Panc1 (cell line): ENCODE measurements around the gene TP53AIP1. TPM values are rescaled to one million over a fixed set of nuclear protein-coding genes. Genes with fewer than 3 reads are reported as not detected.

Experiments
- ATAC-seq: fragments of 200-7000 bp; cut with Tn5 transposase; 2 replicates; pipeline ENCODE4 v1.9.1; 2020; ENCODE audit warnings: mild to moderate bottlenecking, moderate library complexity
- BruUV-seq: library from RNA; stranded (reverse); fragments of 400-500 nt; replicated peaks from 2 replicates; lab custom pipeline; 2021; lab: Mats Ljungman, UMichigan
- CTCF ChIA-PET: fragments of 300-600 bp; sonication (Branson Sonifier 250); formaldehyde crosslinking; loops from one replicate; lab custom pipeline; 2022; ENCODE audit warnings: antibody characterized with exemption; lab: Charles Lee
- POLR2A ChIA-PET: fragments of 300-600 bp; sonication (Branson Sonifier 250); formaldehyde crosslinking; loops from one replicate; lab custom pipeline; 2022; ENCODE audit warnings: antibody characterized with exemption; lab: Charles Lee
- DNase-seq: peaks from one replicate; pipeline ENCODE4 v3.0.0-alpha.2; 2010; ENCODE audit warnings: low read depth, low spot score
- H3K27ac ChIP-seq: 2 replicates; pipeline ENCODE4 v1.5.1; 2011; ENCODE audit warnings: mild to moderate bottlenecking, low read length, inconsistent platforms
- H3K27me3 ChIP-seq: fragments of 200-500 bp; sonication (Bioruptor generic); 2 replicates; pipeline ENCODE4 v1.6.0; 2014; ENCODE audit warnings: low read length, inconsistent platforms; ENCODE audit not compliant: control insufficient read depth, insufficient read depth
- H3K36me3 ChIP-seq: fragments of 200-500 bp; sonication (Bioruptor generic); 2 replicates; pipeline ENCODE4 v1.5.1; 2014; ENCODE audit warnings: inconsistent platforms, mild to moderate bottlenecking, low read length, moderate library complexity; ENCODE audit not compliant: control insufficient read depth, insufficient read depth
- H3K4me1 ChIP-seq: 2 replicates; pipeline ENCODE4 v1.5.1; 2011; ENCODE audit warnings: inconsistent platforms, mild to moderate bottlenecking, low read length, moderate library complexity; ENCODE audit not compliant: control insufficient read depth, insufficient read depth
- H3K4me3 ChIP-seq, 2 experiments: 2 replicates each; pipeline ENCODE4 v1.5.1; 2011 to 2012; ENCODE audit warnings: low read depth in 2 of 2, low read length in 2 of 2, mild to moderate bottlenecking in 2 of 2, inconsistent platforms in 1 of 2, moderate library complexity in 1 of 2
- H3K9me3 ChIP-seq: fragments of 200-500 bp; sonication (Bioruptor generic); 2 replicates; pipeline ENCODE4 v1.5.1; 2014; ENCODE audit warnings: low read depth, mild to moderate bottlenecking, inconsistent platforms, low read length, moderate library complexity; ENCODE audit not compliant: control insufficient read depth, insufficient read depth
- POLR2AphosphoS5 ChIP-seq: IDR thresholded peaks from 2 replicates; pipeline ENCODE4 v1.6.1; 2012; ENCODE audit warnings: mild to moderate bottlenecking, low read depth, low read length, moderate library complexity
- SIN3A ChIP-seq: IDR thresholded peaks from 2 replicates; pipeline ENCODE4 v1.6.1; 2012; ENCODE audit warnings: low read depth, mild to moderate bottlenecking, low read length, moderate library complexity, borderline replicate concordance; ENCODE audit not compliant: insufficient read depth
- TCF7L2 ChIP-seq: IDR thresholded peaks from 2 replicates; pipeline ENCODE4 v1.6.1; 2011; ENCODE audit warnings: mild to moderate bottlenecking, low read depth, low read length, inconsistent platforms
- in situ Hi-C: cut with HindIII; loops from 2 replicates; pipeline ENCODE4 v1.10.0; 2016; ENCODE audit warnings: low sequenced_read_pairs, low pct_unique_long_range_greater_than_20kb
- intact Hi-C: fragments of 100-400 bp; cut with micrococcal nuclease; formaldehyde crosslinking; loops from one replicate; pipeline ENCODE4 v1.10.0; 2022; ENCODE audit not compliant: unreplicated experiment
- total RNA-seq: library from RNA; stranded (reverse); gene quantifications from one replicate; pipeline ENCODE4 v1.2.1, GENCODE V29; 2021; ENCODE audit not compliant: unreplicated experiment
- TF ChIP-seq, protein P1 (sequence below): fragments of 450-650 bp; IDR thresholded peaks from 2 replicates; pipeline ENCODE4 v1.5.1; 2017; ENCODE audit warnings: mild to moderate bottlenecking
- TF ChIP-seq, protein P2 (sequence below), 2 experiments: IDR thresholded peaks; 2 replicates each; pipeline ENCODE4 v1.6.1; 2011 to 2012; ENCODE audit warnings: low read depth in 2 of 2, control low read depth in 1 of 2, low read length in 1 of 2, mild to moderate bottlenecking in 1 of 2, moderate library complexity in 1 of 2; ENCODE audit not compliant: insufficient read depth in 1 of 2

Gene TP53AIP1
- total RNA-seq, 1 experiment from 2014 or later = 0.08 TPM

DNA sequence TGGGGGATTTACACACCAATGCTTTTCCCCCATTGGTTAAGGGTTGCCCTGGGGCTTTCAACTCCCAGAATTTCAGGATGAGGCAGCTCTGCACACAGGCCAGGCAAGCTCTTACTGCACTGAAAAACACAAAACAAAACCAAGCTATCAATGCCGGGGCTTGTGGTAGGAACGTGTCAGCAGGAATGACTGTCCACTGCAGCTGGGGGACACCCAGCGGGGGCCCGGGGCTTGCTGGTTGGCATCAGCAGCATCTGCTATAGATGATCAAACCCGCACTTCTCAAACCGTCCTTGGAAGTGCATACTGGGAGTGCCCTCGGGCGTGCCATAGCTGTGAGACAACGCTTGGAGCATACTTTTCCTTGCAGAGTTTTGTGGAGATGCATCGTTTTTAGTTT lies 7.7 kb downstream of the TP53AIP1 start:
- intact Hi-C loops (no loop called here), in situ Hi-C loops (no loop called here)
- TF ChIP-seq, protein P1, sequence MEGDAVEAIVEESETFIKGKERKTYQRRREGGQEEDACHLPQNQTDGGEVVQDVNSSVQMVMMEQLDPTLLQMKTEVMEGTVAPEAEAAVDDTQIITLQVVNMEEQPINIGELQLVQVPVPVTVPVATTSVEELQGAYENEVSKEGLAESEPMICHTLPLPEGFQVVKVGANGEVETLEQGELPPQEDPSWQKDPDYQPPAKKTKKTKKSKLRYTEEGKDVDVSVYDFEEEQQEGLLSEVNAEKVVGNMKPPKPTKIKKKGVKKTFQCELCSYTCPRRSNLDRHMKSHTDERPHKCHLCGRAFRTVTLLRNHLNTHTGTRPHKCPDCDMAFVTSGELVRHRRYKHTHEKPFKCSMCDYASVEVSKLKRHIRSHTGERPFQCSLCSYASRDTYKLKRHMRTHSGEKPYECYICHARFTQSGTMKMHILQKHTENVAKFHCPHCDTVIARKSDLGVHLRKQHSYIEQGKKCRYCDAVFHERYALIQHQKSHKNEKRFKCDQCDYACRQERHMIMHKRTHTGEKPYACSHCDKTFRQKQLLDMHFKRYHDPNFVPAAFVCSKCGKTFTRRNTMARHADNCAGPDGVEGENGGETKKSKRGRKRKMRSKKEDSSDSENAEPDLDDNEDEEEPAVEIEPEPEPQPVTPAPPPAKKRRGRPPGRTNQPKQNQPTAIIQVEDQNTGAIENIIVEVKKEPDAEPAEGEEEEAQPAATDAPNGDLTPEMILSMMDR = no peak
- TF ChIP-seq TCF7L2 = no peak
- TF ChIP-seq SIN3A = no peak
- TF ChIP-seq, protein P2, sequence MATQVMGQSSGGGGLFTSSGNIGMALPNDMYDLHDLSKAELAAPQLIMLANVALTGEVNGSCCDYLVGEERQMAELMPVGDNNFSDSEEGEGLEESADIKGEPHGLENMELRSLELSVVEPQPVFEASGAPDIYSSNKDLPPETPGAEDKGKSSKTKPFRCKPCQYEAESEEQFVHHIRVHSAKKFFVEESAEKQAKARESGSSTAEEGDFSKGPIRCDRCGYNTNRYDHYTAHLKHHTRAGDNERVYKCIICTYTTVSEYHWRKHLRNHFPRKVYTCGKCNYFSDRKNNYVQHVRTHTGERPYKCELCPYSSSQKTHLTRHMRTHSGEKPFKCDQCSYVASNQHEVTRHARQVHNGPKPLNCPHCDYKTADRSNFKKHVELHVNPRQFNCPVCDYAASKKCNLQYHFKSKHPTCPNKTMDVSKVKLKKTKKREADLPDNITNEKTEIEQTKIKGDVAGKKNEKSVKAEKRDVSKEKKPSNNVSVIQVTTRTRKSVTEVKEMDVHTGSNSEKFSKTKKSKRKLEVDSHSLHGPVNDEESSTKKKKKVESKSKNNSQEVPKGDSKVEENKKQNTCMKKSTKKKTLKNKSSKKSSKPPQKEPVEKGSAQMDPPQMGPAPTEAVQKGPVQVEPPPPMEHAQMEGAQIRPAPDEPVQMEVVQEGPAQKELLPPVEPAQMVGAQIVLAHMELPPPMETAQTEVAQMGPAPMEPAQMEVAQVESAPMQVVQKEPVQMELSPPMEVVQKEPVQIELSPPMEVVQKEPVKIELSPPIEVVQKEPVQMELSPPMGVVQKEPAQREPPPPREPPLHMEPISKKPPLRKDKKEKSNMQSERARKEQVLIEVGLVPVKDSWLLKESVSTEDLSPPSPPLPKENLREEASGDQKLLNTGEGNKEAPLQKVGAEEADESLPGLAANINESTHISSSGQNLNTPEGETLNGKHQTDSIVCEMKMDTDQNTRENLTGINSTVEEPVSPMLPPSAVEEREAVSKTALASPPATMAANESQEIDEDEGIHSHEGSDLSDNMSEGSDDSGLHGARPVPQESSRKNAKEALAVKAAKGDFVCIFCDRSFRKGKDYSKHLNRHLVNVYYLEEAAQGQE (IDR thresholded peaks at IDR 0.05; ENCODE audit: insufficient read depth in 1 of 2, low read depth in 2 of 2, low read length in 1 of 2) = no peak
- no peak for TF ChIP-seq POLR2AphosphoS5
- CTCF ChIA-PET = no interaction called here
- POLR2A ChIA-PET = no interaction called here
- BruUV-seq = no TSS peak
- Histone ChIP-seq H3K4me3 (no peak overlapping the region), H3K27ac (no peak overlapping the region), H3K36me3 (no peaks in the 10 kb centered on the region), H3K4me1 (no peaks in the 10 kb centered on the region), H3K9me3 (no peaks in the 10 kb centered on the region), H3K27me3 (no peaks in the 10 kb centered on the region)
- ATAC-seq (no peak), DNase-seq (no peak)

DNA sequence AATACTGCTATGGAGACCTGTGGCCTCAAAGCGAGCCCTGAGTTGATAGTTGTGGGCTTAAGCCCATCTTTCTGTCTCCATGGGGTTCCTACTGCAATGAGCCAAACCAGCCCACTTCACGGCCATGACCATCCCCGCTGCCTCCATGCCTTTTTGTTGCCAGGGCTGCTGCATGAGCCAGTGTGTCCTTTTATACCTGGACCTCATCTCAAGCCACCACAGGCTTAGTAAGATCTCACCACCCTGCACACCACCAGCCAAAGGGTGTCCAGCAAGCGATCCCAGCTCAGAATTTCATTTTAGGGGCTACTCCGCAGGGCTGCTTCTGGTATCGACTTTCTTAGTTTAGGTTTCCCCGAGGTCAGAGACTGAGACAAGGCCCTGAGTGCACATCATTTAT lies 8.3 kb downstream of the TP53AIP1 start:
- DNase-seq (no peak), ATAC-seq (no peak)
- TF ChIP-seq, protein P1 = no peak
- TF ChIP-seq SIN3A = no peak
- TF ChIP-seq, protein P2 (IDR thresholded peaks at IDR 0.05; ENCODE audit: insufficient read depth in 1 of 2, low read depth in 2 of 2, low read length in 1 of 2) = no peak
- no peak for TF ChIP-seq POLR2AphosphoS5
- TF ChIP-seq TCF7L2 = no peak
- ChIA-PET POLR2A (interaction anchor here (0.5 kb wide), 1 partner anchor 17 kb away, joined by 6 read pairs; no protein-coding TSS in a partner anchor), CTCF (no interaction called here)
- Histone ChIP-seq H3K4me3 (no peak overlapping the region), H3K4me1 (no peaks in the 10 kb centered on the region), H3K36me3 (no peaks in the 10 kb centered on the region), H3K27me3 (no peaks in the 10 kb centered on the region), H3K9me3 (no peaks in the 10 kb centered on the region), H3K27ac (no peak overlapping the region)
- no TSS peak for BruUV-seq
- intact Hi-C loops = no loop called here
- in situ Hi-C loops = no loop called here
